ENCODE results near the gene RIIAD1. TPM values are rescaled to one million over a fixed set of nuclear protein-coding genes. Genes with fewer than 3 reads are reported as not detected.

Gene RIIAD1
- total RNA-seq, 1 donor from 2014 or later, result not detected

DNA sequence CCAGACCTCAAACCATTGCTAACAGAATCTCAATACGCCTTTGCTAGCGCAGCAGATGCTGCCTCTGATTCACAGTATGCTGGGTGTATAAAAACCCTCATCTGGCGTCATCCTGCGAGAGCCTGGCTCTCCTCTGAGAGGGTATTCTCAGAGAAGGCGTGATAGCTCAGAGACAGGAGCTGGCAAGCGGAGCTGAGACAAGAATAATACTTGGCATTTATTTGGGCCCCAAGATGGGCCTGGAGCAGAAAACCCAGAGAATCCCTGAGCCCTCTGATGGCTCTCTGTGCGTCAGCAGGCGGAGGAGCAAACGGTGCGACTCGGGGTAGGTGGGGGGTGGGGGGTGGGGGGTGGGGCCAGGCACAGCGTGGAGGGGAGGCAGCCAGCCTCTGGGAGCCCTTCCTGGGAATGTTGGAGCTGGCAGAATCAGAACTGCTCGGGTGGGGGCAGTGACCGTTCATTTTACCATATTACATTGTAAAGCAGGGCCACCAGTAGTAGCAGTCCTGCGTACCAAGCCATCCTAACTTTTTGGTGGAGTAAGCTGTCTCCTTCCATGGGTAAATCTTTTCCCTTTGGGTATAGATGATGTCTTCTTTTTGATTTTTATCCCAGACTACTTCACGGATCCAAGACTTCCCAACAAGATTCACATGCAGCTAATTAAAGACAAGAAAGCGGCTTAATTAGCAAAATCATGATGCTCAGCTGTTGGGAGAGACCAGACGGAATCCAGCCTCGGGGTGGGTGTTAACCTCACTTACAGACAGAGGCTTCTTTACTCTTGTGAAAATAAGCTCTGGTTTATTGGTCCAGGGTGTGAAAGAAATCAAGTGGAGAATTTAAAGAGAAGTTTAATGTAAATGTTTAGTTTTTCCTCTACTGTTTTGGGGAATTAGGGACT, 7.1 kb downstream of the RIIAD1 start:
- Histone ChIP-seq H3K4me3 (no peak overlapping the region), H3K27ac (no peak overlapping the region)
- H3K27me3 Mint-ChIP-seq (ENCODE audit: insufficient read depth, low read depth), result peaks cover 27% of the 10 kb centered on the region

DNA sequence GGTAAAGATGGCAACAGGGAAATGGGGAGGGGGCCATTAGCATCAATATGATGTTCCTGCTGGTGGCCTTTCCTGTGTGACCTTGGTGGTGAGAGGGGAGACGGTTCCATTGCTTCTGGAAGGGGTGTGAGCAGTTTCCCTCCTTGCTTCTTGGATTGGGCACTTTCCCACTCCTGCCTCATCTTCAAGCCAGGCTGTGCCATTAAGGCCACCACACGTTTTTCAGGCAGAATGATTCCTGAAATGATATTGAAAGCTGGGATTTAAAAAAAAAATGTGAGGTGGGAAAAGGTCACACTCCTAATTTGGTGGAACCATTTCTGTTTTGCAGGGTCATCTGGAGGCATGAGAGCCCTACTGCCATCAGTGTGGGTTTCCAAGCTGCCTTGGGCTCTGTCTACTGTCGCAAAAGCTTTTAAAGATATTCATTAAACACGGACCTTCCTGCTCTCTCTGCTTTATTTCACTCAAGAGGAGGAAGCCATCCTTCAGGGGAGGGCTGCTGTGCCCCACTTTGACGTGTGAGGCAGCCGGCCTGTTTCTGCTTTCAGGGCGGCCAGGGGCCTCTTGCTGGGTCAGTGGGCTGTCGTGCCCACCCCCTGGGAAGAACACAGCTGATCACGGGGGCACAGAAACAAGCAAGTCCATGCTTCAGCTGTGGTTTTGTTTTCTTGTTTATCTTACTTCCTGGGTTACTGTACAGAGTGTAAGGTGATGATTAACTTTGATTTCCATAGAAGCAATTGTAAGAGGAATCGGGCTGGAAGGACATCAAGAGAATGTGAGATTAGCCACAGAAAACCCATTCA, 8.0 kb downstream of the RIIAD1 start:
- Histone ChIP-seq H3K4me3 (no peak overlapping the region), H3K27me3 (peaks cover 18% of the 10 kb centered on the region), H3K9ac (no peak overlapping the region), H3K79me2 (ENCODE audit: low read depth) (no peaks in the 10 kb centered on the region), H3K9me3 (ENCODE audit: low read depth) (no peaks in the 10 kb centered on the region), H3K4me1 (peaks cover 11% of the 10 kb centered on the region), H3K4me2 (no peak overlapping the region), H3K27ac (no peak overlapping the region), H3F3A (ENCODE audit: low read depth) (peaks cover 4% of the 10 kb centered on the region), H2AFZ (replicated peaks) (no peak overlapping the region), H4K20me1 (ENCODE audit: low read depth) (no peaks in the 10 kb centered on the region), H3K36me3 (no peaks in the 10 kb centered on the region)
- Mint-ChIP-seq H3K9me3 (no peaks in the 10 kb centered on the region), H3K4me1 (peaks cover 17% of the 10 kb centered on the region), H3K27ac (no peak overlapping the region), H3K36me3 (no peaks in the 10 kb centered on the region), H3K27me3 (ENCODE audit: insufficient read depth, low read depth) (peaks cover 18% of the 10 kb centered on the region), H3K4me3 (no peak overlapping the region)
- no peak for DNase-seq (ENCODE audit: low spot score)
- TF ChIP-seq, protein P1, sequence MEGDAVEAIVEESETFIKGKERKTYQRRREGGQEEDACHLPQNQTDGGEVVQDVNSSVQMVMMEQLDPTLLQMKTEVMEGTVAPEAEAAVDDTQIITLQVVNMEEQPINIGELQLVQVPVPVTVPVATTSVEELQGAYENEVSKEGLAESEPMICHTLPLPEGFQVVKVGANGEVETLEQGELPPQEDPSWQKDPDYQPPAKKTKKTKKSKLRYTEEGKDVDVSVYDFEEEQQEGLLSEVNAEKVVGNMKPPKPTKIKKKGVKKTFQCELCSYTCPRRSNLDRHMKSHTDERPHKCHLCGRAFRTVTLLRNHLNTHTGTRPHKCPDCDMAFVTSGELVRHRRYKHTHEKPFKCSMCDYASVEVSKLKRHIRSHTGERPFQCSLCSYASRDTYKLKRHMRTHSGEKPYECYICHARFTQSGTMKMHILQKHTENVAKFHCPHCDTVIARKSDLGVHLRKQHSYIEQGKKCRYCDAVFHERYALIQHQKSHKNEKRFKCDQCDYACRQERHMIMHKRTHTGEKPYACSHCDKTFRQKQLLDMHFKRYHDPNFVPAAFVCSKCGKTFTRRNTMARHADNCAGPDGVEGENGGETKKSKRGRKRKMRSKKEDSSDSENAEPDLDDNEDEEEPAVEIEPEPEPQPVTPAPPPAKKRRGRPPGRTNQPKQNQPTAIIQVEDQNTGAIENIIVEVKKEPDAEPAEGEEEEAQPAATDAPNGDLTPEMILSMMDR (IDR thresholded peaks at IDR 0.05), result no peak
- TF ChIP-seq EZH2phosphoT487 (IDR thresholded peaks at IDR 0.05) (no peak), EZH2 (IDR thresholded peaks at IDR 0.05) (no peak)

More for the DNA sequence above, 7.1 kb downstream of the RIIAD1 start:
- Mint-ChIP-seq H3K27ac (peak overlapping the region; percentile 62), H3K9me3 (no peaks in the 10 kb centered on the region), H3K4me1 (peaks cover 17% of the 10 kb centered on the region), H3K36me3 (no peaks in the 10 kb centered on the region), H3K4me3 (peak overlapping the region; percentile 52)
- H3K36me3 ChIP-seq, result no peaks in the 10 kb centered on the region
- H3K9me3 ChIP-seq (ENCODE audit: low read depth), result no peaks in the 10 kb centered on the region
- peaks cover 11% of the 10 kb centered on the region for H3K4me1 ChIP-seq
- peaks cover 4% of the 10 kb centered on the region for H3F3A ChIP-seq (ENCODE audit: low read depth)
- peak; percentile 23 for DNase-seq (ENCODE audit: low spot score)
- H3K9ac ChIP-seq, result no peak overlapping the region
- peak overlapping the region; percentile 54 for H3K4me2 ChIP-seq
- TF ChIP-seq, protein P1 (IDR thresholded peaks at IDR 0.05), result no peak
- TF ChIP-seq EZH2phosphoT487 (IDR thresholded peaks at IDR 0.05), result no peak
- no peak for TF ChIP-seq EZH2 (IDR thresholded peaks at IDR 0.05)
- H3K27me3 ChIP-seq, result peaks cover 27% of the 10 kb centered on the region
- no peaks in the 10 kb centered on the region for H4K20me1 ChIP-seq (ENCODE audit: low read depth)
- H3K79me2 ChIP-seq (ENCODE audit: low read depth), result no peaks in the 10 kb centered on the region
- H2AFZ ChIP-seq (replicated peaks), result peak overlapping the region; percentile 89

DNA sequence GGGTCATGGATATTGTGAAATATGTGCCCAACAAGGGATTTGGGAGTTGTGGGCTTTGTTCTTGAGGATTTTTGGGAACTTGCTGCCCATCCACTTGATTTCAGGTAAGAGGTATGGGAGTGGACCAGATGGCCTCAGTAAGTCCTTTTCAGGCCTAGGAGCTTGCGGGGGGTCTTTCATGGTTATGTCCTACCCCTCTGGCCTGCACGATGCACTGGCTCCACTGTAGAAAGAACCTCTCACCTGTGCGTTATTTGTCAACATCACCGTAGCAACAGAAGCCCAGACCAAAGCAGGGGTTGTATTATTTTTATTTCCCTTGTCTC, 8.6 kb downstream of the RIIAD1 start:
- H3K27me3 ChIP-seq, result peaks cover 15% of the 10 kb centered on the region
- no peak overlapping the region for H3K9ac ChIP-seq
- no peaks in the 10 kb centered on the region for H3K36me3 Mint-ChIP-seq
- no peaks in the 10 kb centered on the region for H3K9me3 Mint-ChIP-seq
- H3K27ac ChIP-seq, result no peak overlapping the region
- no peak overlapping the region for H2AFZ ChIP-seq (replicated peaks)
- no peak overlapping the region for H3K27ac Mint-ChIP-seq
- peaks cover 11% of the 10 kb centered on the region for H3K4me1 ChIP-seq
- H3K36me3 ChIP-seq, result no peaks in the 10 kb centered on the region
- no peaks in the 10 kb centered on the region for H3K9me3 ChIP-seq (ENCODE audit: low read depth)
- DNase-seq (ENCODE audit: low spot score), result no peak
- no peaks in the 10 kb centered on the region for H4K20me1 ChIP-seq (ENCODE audit: low read depth)
- H3K4me2 ChIP-seq, result no peak overlapping the region
- peaks cover 18% of the 10 kb centered on the region for H3K4me1 Mint-ChIP-seq
- peaks cover 16% of the 10 kb centered on the region for H3K27me3 Mint-ChIP-seq (ENCODE audit: insufficient read depth, low read depth)
- no peak overlapping the region for H3K4me3 Mint-ChIP-seq
- no peak overlapping the region for H3K4me3 ChIP-seq
- peaks cover 4% of the 10 kb centered on the region for H3F3A ChIP-seq (ENCODE audit: low read depth)
- no peaks in the 10 kb centered on the region for H3K79me2 ChIP-seq (ENCODE audit: low read depth)
- TF ChIP-seq, protein P1 (IDR thresholded peaks at IDR 0.05), result no peak
- TF ChIP-seq EZH2 (IDR thresholded peaks at IDR 0.05) (no peak), EZH2phosphoT487 (IDR thresholded peaks at IDR 0.05) (no peak)
